Chondrocyte (in vitro differentiated cells): ENCODE results near the gene ATP6V0D1. TPM values are rescaled to one million over a fixed set of nuclear protein-coding genes. Genes with fewer than 3 reads are reported as not detected.

Experiments used
- DNase-seq: peaks from one replicate; pipeline ENCODE4 v3.0.0; 2021; ENCODE audit warnings: mixed read lengths, low spot score
- H3K27ac Mint-ChIP-seq: one replicate; pipeline ENCODE4 v1.8.0; 2021; ENCODE audit warnings: mild to moderate bottlenecking, moderate library complexity, mixed read lengths; ENCODE audit not compliant: unreplicated experiment
- H3K27me3 Mint-ChIP-seq: 2 replicates; pipeline ENCODE4 v1.8.0; 2021; ENCODE audit warnings: low read depth, mixed read lengths
- H3K36me3 Mint-ChIP-seq: 2 replicates; pipeline ENCODE4 v1.8.0; 2021; ENCODE audit warnings: low read depth, mixed read lengths
- H3K4me1 Mint-ChIP-seq: 2 replicates; pipeline ENCODE4 v1.8.0; 2021; ENCODE audit warnings: low read depth, mild to moderate bottlenecking, mixed read lengths
- H3K4me3 Mint-ChIP-seq: one replicate; pipeline ENCODE4 v1.8.0; 2021; ENCODE audit warnings: mild to moderate bottlenecking, moderate library complexity, mixed read lengths; ENCODE audit not compliant: unreplicated experiment
- H3K9me3 Mint-ChIP-seq: 2 replicates; pipeline ENCODE4 v1.8.0; 2021; ENCODE audit warnings: low read depth, mixed read lengths
- CTCF ChIP-seq: fragments of 200-600 bp; sonication (generic); IDR thresholded peaks from 2 replicates; pipeline ENCODE4 v1.5.0; 2021; ENCODE audit warnings: antibody characterized with exemption, mild to moderate bottlenecking, moderate library complexity
- total RNA-seq: library from RNA; stranded (reverse); gene quantifications from 3 replicates; pipeline ENCODE4 v1.2.1, GENCODE V29; 2021

The ATP6V0D1 gene
- total RNA-seq, 1 donor from 2014 or later, result 85.5 TPM

- Mint-ChIP-seq H3K36me3 (no peaks in the 10 kb centered on the region), H3K4me3 (no peak overlapping the region), H3K27me3 (peaks cover 2% of the 10 kb centered on the region), H3K27ac (no peak overlapping the region), H3K9me3 (no peaks in the 10 kb centered on the region), H3K4me1 (peaks cover 21% of the 10 kb centered on the region)
- no peak for DNase-seq
- no peak for TF ChIP-seq CTCF
Observed at GRCh38 chr16:67395105-67395457, 85.9 kb downstream of the ATP6V0D1 start.

- no peaks in the 10 kb centered on the region for H3K9me3 Mint-ChIP-seq
- peak overlapping the region; percentile 42 for H3K4me3 Mint-ChIP-seq
- peaks cover 2% of the 10 kb centered on the region for H3K27me3 Mint-ChIP-seq
- H3K36me3 Mint-ChIP-seq, result peaks cover 1% of the 10 kb centered on the region
- no peak overlapping the region for H3K27ac Mint-ChIP-seq
- DNase-seq, result no peak
- H3K4me1 Mint-ChIP-seq, result peaks cover 18% of the 10 kb centered on the region
- no peak for TF ChIP-seq CTCF
Observed at GRCh38 chr16:67394155-67395104, 86.5 kb downstream of the ATP6V0D1 start.

- Mint-ChIP-seq H3K4me3 (peak overlapping the region; percentile 54), H3K9me3 (no peaks in the 10 kb centered on the region), H3K36me3 (peaks cover 1% of the 10 kb centered on the region), H3K4me1 (peaks cover 18% of the 10 kb centered on the region), H3K27me3 (peaks cover 2% of the 10 kb centered on the region), H3K27ac (no peak overlapping the region)
- TF ChIP-seq CTCF, result no peak
- DNase-seq, result no peak
Observed at GRCh38 chr16:67393788-67394154, 87.2 kb downstream of the ATP6V0D1 start.

GRCh38 chr16:67393111-67393787 lies 87.7 kb downstream of the ATP6V0D1 start, which contains the start of gene TPPP3:
Gene TPPP3, minus strand, starts transcription at chr16:67393498. Its CDS starts 2,387 bp downstream, at chr16:67391111.
- Mint-ChIP-seq H3K36me3 (peaks cover 1% of the 10 kb centered on the region), H3K27me3 (peaks cover 2% of the 10 kb centered on the region), H3K27ac (no peak within 1 kb of the TSS), H3K9me3 (no peaks in the 10 kb centered on the region), H3K4me3 (peak within 1 kb of the TSS; percentile 54), H3K4me1 (peaks cover 18% of the 10 kb centered on the region)
- peak; percentile 82 for TF ChIP-seq CTCF
- peak; percentile 96 for DNase-seq

- Mint-ChIP-seq H3K27me3 (peaks cover 2% of the 10 kb centered on the region), H3K4me3 (no peak overlapping the region), H3K9me3 (no peaks in the 10 kb centered on the region), H3K4me1 (peaks cover 18% of the 10 kb centered on the region), H3K36me3 (peaks cover 1% of the 10 kb centered on the region), H3K27ac (no peak overlapping the region)
- TF ChIP-seq CTCF, result no peak
- no peak for DNase-seq
Observed at GRCh38 chr16:67392301-67393059, 88.5 kb downstream of the ATP6V0D1 start.
